Activated CD8-positive, alpha-beta T cell treated with anti-CD3 and anti-CD28 coated beads for 36 hours (primary cell): Measurements from ENCODE around the gene EPHB1. TPM values are rescaled to one million over a fixed set of nuclear protein-coding genes. Genes with fewer than 3 reads are reported as not detected.

Experiments used
- ATAC-seq: fragments of 200-7000 bp; cut with Tn5 transposase; one replicate; pipeline ENCODE4 v1.10.0; 2021; ENCODE audit warnings: mild to moderate bottlenecking, moderate library complexity
- CTCF ChIA-PET: fragments of 350-600 bp; sonication (Branson Sonifier 250); formaldehyde crosslinking; loops from one replicate; lab custom pipeline; 2021; ENCODE audit warnings: antibody characterized with exemption; lab: Charles Lee
- POLR2A ChIA-PET: fragments of 350-600 bp; sonication (Branson Sonifier 250); formaldehyde crosslinking; loops from one replicate; lab custom pipeline; 2021; ENCODE audit warnings: antibody characterized with exemption; lab: Charles Lee
- DNase-seq: peaks from one replicate; pipeline ENCODE4 v3.0.0-alpha.2; 2020
- H3K27ac Mint-ChIP-seq: one replicate; pipeline ENCODE4 v1.8.0; 2021; ENCODE audit warnings: mild to moderate bottlenecking, mixed read lengths
- H3K27me3 Mint-ChIP-seq: one replicate; pipeline ENCODE4 v1.8.0; 2021; ENCODE audit warnings: mixed read lengths
- H3K36me3 Mint-ChIP-seq: one replicate; pipeline ENCODE4 v1.8.0; 2021; ENCODE audit warnings: low read depth, mixed read lengths
- H3K4me1 Mint-ChIP-seq: one replicate; pipeline ENCODE4 v1.8.0; 2021; ENCODE audit warnings: low read depth, mixed read lengths
- H3K4me3 Mint-ChIP-seq: one replicate; pipeline ENCODE4 v1.8.0; 2021; ENCODE audit warnings: mild to moderate bottlenecking, moderate library complexity, mixed read lengths
- H3K9me3 Mint-ChIP-seq: one replicate; pipeline ENCODE4 v1.8.0; 2021; ENCODE audit warnings: mixed read lengths
- CTCF ChIP-seq: fragments of 200-600 bp; IDR thresholded peaks from one replicate; pipeline ENCODE4 v1.8.0; 2022; ENCODE audit warnings: antibody characterized with exemption, mild to moderate bottlenecking
- intact Hi-C: fragments of 100-400 bp; cut with micrococcal nuclease; formaldehyde crosslinking; loops from one replicate; pipeline ENCODE4 v1.10.0; 2022
- total RNA-seq, 2 experiments: library from RNA; stranded (reverse); gene quantifications; one replicate each; pipeline ENCODE4 v1.2.3, GENCODE V29; 2021

EPHB1 gene
- total RNA-seq, 2 experiments from 2014 or later: 0.78 TPM; not detected in 1

GRCh38 chr3:134974624-134975023 is 179.6 kb downstream of the EPHB1 start:
- Mint-ChIP-seq H3K36me3 (no peaks in the 10 kb centered on the region), H3K4me1 (no peaks in the 10 kb centered on the region), H3K27ac (no peak overlapping the region), H3K27me3 (no peaks in the 10 kb centered on the region), H3K4me3 (no peak overlapping the region), H3K9me3 (no peaks in the 10 kb centered on the region)
- intact Hi-C loops: no loop called here
- no peak for DNase-seq
- TF ChIP-seq CTCF: no peak
- POLR2A ChIA-PET: no interaction called here
- CTCF ChIA-PET: no interaction called here
- ATAC-seq: no peak

- H3K9me3 Mint-ChIP-seq: peaks cover 2% of the 10 kb centered on the region
- no peaks in the 10 kb centered on the region for H3K36me3 Mint-ChIP-seq
- ChIA-PET CTCF (no interaction called here), POLR2A (no interaction called here)
- peaks cover 2% of the 10 kb centered on the region for H3K27me3 Mint-ChIP-seq
- TF ChIP-seq CTCF: no peak
- no peak for ATAC-seq
- no peaks in the 10 kb centered on the region for H3K4me1 Mint-ChIP-seq
- H3K27ac Mint-ChIP-seq: no peak overlapping the region
- no peak overlapping the region for H3K4me3 Mint-ChIP-seq
- intact Hi-C loops: no loop called here
- no peak for DNase-seq
Measured at GRCh38 chr3:134976948-134977347, 181.9 kb downstream of the EPHB1 start.

- DNase-seq (no peak), ATAC-seq (no peak)
- no peak overlapping the region for H3K27ac Mint-ChIP-seq
- intact Hi-C loops: no loop called here
- peaks cover 2% of the 10 kb centered on the region for H3K27me3 Mint-ChIP-seq
- H3K9me3 Mint-ChIP-seq: peaks cover 2% of the 10 kb centered on the region
- no peak for TF ChIP-seq CTCF
- POLR2A ChIA-PET: no interaction called here
- CTCF ChIA-PET: no interaction called here
- H3K36me3 Mint-ChIP-seq: no peaks in the 10 kb centered on the region
- no peak overlapping the region for H3K4me3 Mint-ChIP-seq
- no peaks in the 10 kb centered on the region for H3K4me1 Mint-ChIP-seq
Measured at GRCh38 chr3:134978658-134979057, 183.6 kb downstream of the EPHB1 start.

- intact Hi-C loops: no loop called here
- ChIA-PET POLR2A (no interaction called here), CTCF (no interaction called here)
- no peak for TF ChIP-seq CTCF
- Mint-ChIP-seq H3K4me1 (no peaks in the 10 kb centered on the region), H3K36me3 (no peaks in the 10 kb centered on the region), H3K9me3 (no peaks in the 10 kb centered on the region), H3K4me3 (no peak overlapping the region), H3K27ac (no peak overlapping the region), H3K27me3 (no peaks in the 10 kb centered on the region)
- ATAC-seq: no peak
- no peak for DNase-seq
Measured at GRCh38 chr3:134985864-134986715, 191.0 kb downstream of the EPHB1 start.

GRCh38 chr3:134988666-134989065 is 193.6 kb downstream of the EPHB1 start:
- Mint-ChIP-seq H3K27ac (no peak overlapping the region), H3K4me3 (no peak overlapping the region), H3K4me1 (no peaks in the 10 kb centered on the region), H3K27me3 (no peaks in the 10 kb centered on the region), H3K36me3 (no peaks in the 10 kb centered on the region), H3K9me3 (no peaks in the 10 kb centered on the region)
- CTCF ChIA-PET: no interaction called here
- POLR2A ChIA-PET: no interaction called here
- intact Hi-C loops: no loop called here
- DNase-seq (no peak), ATAC-seq (no peak)
- TF ChIP-seq CTCF: no peak
